Measurements from ENCODE around the gene ZNF687. TPM values are rescaled to one million over a fixed set of nuclear protein-coding genes. Genes with fewer than 3 reads are reported as not detected.

Gene ZNF687
- total RNA-seq, 1 donor: 14.2 TPM

DNA sequence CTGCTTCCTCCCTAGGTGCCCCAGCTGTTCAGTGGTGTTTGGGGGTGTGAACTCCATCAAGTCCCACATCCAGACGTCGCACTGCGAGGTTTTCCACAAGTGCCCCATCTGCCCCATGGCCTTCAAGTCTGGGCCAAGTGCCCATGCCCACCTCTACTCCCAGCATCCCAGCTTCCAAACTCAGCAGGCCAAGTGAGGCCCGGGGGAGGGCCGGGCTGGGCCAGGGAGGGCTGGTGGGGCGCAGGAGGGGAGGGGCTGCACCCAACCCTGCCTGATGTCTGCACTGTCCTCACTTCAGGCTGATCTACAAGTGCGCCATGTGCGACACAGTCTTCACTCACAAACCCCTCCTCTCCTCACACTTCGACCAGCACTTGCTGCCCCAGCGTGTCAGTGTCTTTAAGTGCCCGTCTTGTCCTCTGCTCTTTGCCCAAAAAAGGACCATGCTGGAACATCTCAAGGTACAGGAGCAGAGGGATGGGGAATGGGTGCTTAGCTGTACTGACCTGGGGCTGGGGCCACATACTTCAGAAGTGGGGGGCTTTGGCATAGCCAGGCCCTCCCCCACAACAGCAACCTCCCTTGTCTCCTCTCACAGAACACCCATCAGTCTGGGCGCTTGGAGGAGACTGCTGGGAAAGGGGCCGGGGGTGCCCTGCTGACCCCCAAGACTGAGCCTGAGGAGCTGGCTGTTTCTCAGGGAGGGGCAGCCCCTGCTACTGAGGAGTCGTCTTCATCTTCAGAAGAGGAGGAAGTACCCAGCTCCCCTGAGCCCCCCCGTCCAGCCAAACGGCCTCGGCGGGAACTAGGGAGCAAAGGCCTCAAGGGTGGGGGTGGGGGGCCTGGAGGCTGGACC is 7.2 kb downstream of the ZNF687 start:
- no peak for DNase-seq (ENCODE audit: low read depth)
- TF ChIP-seq, protein P1, sequence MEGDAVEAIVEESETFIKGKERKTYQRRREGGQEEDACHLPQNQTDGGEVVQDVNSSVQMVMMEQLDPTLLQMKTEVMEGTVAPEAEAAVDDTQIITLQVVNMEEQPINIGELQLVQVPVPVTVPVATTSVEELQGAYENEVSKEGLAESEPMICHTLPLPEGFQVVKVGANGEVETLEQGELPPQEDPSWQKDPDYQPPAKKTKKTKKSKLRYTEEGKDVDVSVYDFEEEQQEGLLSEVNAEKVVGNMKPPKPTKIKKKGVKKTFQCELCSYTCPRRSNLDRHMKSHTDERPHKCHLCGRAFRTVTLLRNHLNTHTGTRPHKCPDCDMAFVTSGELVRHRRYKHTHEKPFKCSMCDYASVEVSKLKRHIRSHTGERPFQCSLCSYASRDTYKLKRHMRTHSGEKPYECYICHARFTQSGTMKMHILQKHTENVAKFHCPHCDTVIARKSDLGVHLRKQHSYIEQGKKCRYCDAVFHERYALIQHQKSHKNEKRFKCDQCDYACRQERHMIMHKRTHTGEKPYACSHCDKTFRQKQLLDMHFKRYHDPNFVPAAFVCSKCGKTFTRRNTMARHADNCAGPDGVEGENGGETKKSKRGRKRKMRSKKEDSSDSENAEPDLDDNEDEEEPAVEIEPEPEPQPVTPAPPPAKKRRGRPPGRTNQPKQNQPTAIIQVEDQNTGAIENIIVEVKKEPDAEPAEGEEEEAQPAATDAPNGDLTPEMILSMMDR (IDR thresholded peaks at IDR 0.05; ENCODE audit: insufficient read depth, low read length): no peak
- H3K4me3 ChIP-seq (ENCODE audit: low read depth, low read length): no peak overlapping the region

DNA sequence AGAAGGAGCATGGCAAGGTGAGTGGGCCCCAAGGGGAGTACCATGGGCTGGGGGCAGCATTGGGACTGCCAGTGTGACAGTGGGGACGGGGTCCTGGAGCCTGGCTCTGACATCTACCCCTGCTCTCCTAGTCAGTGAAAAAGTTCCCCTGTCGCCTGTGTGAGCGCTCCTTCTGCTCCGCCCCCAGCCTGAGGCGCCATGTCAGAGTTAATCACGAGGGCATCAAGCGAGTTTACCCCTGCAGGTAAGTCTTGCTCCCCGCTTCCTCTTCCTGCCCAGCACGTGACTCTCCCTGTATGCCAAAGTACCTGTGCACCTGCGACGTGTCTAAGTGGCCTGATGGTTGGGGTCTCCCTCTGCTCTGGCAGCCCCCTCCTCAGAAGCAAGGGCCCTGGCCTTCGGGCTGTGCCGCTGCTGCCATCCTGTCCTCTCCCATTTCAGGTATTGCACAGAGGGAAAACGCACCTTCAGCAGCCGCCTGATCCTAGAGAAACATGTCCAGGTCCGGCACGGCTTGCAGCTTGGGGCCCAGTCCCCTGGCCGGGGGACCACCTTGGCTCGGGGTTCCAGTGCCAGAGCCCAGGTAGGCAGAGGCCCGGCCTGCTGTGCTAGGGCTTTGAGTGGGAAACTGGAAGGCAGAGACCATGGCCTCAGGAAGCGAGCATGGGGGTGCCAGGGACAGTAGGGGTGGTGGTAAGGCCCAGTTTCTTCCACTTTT is 8.1 kb downstream of the ZNF687 start:
- no peak for DNase-seq (ENCODE audit: low read depth)
- TF ChIP-seq, protein P1 (IDR thresholded peaks at IDR 0.05; ENCODE audit: insufficient read depth, low read length): no peak
- no peak overlapping the region for H3K4me3 ChIP-seq (ENCODE audit: low read depth, low read length)

DNA sequence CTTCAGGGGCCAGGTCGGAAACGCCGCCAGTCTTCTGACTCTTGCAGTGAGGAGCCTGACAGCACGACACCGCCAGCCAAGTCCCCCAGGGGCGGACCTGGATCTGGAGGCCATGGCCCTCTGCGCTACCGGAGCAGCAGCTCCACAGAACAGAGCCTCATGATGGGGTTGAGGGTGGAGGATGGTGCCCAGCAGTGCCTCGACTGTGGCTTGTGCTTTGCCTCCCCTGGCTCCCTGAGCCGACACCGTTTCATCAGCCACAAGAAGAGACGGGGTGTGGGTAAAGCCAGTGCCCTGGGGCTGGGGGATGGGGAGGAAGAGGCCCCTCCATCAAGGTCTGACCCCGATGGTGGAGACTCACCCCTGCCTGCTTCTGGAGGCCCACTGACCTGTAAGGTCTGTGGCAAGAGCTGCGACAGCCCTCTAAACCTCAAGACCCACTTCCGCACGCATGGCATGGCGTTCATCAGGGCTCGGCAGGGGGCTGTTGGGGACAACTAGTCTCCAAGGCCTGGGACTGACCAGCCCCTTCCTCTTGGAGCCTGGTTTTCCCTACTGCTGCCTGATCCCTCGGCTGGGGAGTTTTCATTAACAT is 8.7 kb downstream of the ZNF687 start:
- no peak overlapping the region for H3K4me3 ChIP-seq (ENCODE audit: low read depth, low read length)
- TF ChIP-seq, protein P1 (IDR thresholded peaks at IDR 0.05; ENCODE audit: insufficient read depth, low read length): no peak
- no peak for DNase-seq (ENCODE audit: low read depth)

DNA sequence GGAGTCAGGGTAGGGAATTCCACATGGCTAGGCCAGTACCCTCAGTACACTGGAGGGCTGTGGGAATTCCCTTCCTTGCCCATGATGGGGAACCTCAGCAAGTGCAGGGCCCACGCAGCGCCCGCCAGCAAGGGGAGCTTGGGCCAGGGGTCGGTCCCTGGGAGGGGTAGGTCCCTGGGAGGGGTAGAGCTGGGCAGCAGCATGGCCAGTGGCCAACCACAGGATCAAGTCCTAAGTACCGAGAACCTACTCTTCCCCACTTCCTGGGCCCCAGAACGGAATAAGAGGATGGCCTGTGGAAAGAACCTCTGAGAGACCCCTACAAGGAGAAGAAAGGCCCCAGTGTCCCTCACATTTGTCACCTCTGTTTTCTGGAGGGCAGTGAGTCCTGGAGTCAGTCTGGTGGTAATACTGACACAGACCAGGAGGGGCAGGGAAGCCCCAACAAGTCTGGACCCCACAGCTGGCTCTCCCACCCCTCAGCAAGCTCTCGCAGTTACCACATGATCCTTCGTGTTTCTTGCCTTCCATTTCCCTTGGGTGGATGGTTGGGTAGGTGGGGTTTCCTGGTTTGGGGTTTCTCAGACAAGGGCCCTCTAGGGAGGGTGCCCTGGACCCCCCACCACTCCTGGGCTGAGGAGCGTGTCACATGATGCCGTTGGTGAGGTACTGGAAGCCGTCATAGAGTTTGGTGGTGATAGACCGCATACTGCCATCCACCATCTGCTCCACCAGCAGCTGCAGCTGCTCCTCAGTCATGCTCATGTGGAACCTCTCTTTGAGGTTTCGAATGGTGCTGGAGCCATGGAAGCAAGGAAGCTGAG is 10.3 kb downstream of the ZNF687 start:
- TF ChIP-seq, protein P1 (IDR thresholded peaks at IDR 0.05; ENCODE audit: insufficient read depth, low read length): peak; percentile 6
- no peak overlapping the region for H3K4me3 ChIP-seq (ENCODE audit: low read depth, low read length)
- DNase-seq (ENCODE audit: low read depth): no peak

DNA sequence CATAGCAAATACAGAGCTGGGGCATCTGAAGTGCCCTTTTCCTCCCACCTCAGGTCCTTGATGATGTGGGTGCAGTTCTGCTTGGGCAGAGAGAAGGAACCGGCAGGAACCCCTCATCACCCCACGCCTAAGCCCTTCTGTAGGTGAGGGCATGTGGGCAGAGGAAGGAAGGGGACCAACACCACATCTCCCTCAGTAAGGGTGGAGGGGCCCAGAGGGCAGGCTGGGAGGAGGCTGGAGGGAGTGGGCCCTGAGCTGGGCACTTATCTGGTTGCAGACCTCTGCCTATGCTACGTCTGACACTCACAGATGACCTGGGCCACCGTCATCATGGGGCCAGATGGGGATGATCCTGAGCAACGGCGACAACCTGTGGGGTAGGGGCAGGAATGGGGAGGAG is 11.0 kb downstream of the ZNF687 start:
- no peak overlapping the region for H3K4me3 ChIP-seq (ENCODE audit: low read depth, low read length)
- TF ChIP-seq, protein P1 (IDR thresholded peaks at IDR 0.05; ENCODE audit: insufficient read depth, low read length): no peak
- DNase-seq (ENCODE audit: low read depth): no peak

DNA sequence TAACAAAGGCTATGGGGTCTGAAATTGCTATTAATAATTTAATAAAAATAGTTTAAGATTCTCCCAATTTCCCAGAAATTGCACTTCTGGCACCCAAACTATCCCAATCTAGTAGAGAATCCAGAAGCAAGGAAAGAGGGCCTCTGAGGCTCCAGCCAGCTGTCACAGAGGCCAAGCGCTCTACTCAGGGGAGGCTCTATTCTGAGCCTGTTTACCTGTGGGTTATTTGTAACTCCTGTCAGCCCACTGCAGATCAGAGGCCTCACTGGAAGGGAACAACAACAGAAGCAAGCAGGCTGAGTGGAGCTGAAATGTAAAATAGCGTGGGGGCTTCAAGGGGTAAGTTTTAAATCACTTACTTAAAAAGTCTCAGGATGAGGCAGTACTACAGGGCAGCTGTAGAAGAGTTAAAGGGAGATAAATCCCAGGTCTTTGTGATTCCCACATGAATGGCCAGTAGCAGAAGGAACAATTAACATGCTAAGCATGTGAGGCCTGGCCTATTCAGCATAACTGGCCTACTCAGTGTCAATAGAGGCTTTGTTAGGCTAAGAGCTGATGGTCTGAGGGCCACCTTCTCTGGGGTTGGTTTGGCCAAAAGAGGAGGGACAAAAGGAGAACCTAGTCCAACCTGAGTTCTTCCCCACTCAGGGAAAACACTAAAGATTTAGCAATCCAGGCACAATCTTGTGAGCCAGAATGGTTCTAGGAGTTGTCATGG is 12.8 kb downstream of the ZNF687 start:
- no peak for DNase-seq (ENCODE audit: low read depth)

More for the DNA sequence above, 12.8 kb downstream of the ZNF687 start:
- TF ChIP-seq, protein P1 (IDR thresholded peaks at IDR 0.05; ENCODE audit: insufficient read depth, low read length): no peak
- H3K4me3 ChIP-seq (ENCODE audit: low read depth, low read length): no peak overlapping the region

Data from fibroblast of the aortic adventitia (primary cell).